ENCODE data around the gene CADPS2.

The CADPS2 gene

DNA sequence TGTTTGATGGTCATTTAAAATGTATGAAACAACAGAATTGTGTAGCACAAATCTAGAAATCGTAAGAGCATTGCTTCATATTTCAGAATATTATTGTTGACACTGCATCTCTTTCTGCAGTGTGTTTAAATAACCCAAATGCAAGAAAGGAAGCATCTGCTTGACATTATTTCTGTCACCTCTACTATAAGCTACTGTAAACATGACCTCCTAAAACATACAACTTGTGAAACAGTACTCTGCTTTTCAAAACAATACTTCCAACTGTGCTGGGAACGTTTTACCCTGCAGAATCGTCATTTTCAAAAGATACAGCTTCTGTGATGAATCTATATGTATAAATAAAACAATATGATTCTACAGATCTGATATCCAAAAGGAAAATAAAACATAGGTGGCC is 269.3 kb downstream of the CADPS2 start:
- H4K20me1 ChIP-seq (ENCODE audit: low read depth, low read length), result no peaks in the 10 kb centered on the region
- no peaks in the 10 kb centered on the region for H3K27me3 ChIP-seq (ENCODE audit: low read length)
- no peaks in the 10 kb centered on the region for H3K36me3 ChIP-seq (ENCODE audit: low read length)
- H3K27ac ChIP-seq (ENCODE audit: low read depth, low read length), result no peak overlapping the region
- TF ChIP-seq, protein P1, sequence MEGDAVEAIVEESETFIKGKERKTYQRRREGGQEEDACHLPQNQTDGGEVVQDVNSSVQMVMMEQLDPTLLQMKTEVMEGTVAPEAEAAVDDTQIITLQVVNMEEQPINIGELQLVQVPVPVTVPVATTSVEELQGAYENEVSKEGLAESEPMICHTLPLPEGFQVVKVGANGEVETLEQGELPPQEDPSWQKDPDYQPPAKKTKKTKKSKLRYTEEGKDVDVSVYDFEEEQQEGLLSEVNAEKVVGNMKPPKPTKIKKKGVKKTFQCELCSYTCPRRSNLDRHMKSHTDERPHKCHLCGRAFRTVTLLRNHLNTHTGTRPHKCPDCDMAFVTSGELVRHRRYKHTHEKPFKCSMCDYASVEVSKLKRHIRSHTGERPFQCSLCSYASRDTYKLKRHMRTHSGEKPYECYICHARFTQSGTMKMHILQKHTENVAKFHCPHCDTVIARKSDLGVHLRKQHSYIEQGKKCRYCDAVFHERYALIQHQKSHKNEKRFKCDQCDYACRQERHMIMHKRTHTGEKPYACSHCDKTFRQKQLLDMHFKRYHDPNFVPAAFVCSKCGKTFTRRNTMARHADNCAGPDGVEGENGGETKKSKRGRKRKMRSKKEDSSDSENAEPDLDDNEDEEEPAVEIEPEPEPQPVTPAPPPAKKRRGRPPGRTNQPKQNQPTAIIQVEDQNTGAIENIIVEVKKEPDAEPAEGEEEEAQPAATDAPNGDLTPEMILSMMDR (IDR thresholded peaks at IDR 0.05; ENCODE audit: insufficient read depth, low read length, poor library complexity, severe bottlenecking), result no peak
- TF ChIP-seq EZH2phosphoT487 (conservative IDR thresholded peaks at IDR 0.05; ENCODE audit: low read length), result no peak
- H3K79me2 ChIP-seq (ENCODE audit: insufficient read depth, low read length), result no peaks in the 10 kb centered on the region
- H3K4me2 ChIP-seq (ENCODE audit: low read depth, low read length, poor library complexity, severe bottlenecking), result no peak overlapping the region
- no peaks in the 10 kb centered on the region for H3K9me3 ChIP-seq (ENCODE audit: insufficient read depth, low read length)
- H3K4me3 ChIP-seq (ENCODE audit: insufficient read depth, low read length, poor library complexity, severe bottlenecking), result no peak overlapping the region
- no peak overlapping the region for H2AFZ ChIP-seq (ENCODE audit: low read depth, low read length, severe bottlenecking)
- no peak overlapping the region for H3K9ac ChIP-seq (ENCODE audit: low read length)
- H3K9me2 ChIP-seq (replicated peaks; ENCODE audit: insufficient read depth, low read length), result no peaks in the 10 kb centered on the region
- H3F3A ChIP-seq (ENCODE audit: insufficient read depth), result no peaks in the 10 kb centered on the region

DNA sequence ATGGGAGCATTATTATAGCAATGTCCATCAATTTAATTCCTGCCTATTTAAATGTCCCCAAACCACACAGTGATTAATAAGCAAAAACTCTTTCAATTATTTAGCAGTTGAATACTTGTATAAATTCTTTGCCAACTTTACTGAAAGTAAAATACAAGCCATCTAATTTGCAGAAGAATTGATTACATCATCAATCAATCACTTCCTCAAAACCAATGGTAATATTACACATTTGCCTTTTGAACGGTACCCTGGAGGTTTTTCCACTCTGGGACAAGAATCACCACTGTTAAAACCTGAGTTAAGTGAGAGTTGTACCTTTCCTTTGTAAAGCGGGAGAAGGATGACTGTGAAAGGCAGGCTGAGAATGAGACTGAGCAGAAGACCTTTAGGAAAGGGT is 280.3 kb downstream of the CADPS2 start:
- TF ChIP-seq EZH2phosphoT487 (conservative IDR thresholded peaks at IDR 0.05; ENCODE audit: low read length), result no peak
- TF ChIP-seq, protein P1 (IDR thresholded peaks at IDR 0.05; ENCODE audit: insufficient read depth, low read length, poor library complexity, severe bottlenecking), result no peak

DNA sequence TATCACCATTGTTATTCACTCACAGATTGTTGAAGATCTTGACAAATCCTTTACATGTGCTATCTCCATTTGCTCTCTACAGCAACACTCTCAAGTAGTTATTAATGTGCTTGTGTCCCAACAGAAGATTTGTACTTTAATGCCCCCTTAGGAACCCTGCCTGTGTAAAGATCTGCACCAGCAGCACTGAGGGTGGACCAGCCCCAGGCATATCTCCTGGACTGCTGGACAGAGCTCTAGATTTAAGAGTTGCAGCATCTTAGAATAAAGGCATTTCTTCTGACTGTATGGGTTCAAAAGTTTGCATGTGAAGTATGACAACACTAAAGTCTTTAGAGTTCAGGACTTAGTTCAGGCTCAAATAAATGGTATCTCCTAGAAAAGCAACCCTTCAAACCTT is 282.0 kb downstream of the CADPS2 start:
- no peaks in the 10 kb centered on the region for H3K9me2 ChIP-seq (replicated peaks; ENCODE audit: insufficient read depth, low read length)
- no peak overlapping the region for H2AFZ ChIP-seq (ENCODE audit: low read depth, low read length, severe bottlenecking)
- TF ChIP-seq, protein P1 (IDR thresholded peaks at IDR 0.05; ENCODE audit: insufficient read depth, low read length, poor library complexity, severe bottlenecking), result no peak
- TF ChIP-seq EZH2phosphoT487 (conservative IDR thresholded peaks at IDR 0.05; ENCODE audit: low read length), result no peak
- H3K36me3 ChIP-seq (ENCODE audit: low read length), result no peaks in the 10 kb centered on the region
- H3K79me2 ChIP-seq (ENCODE audit: insufficient read depth, low read length), result no peaks in the 10 kb centered on the region
- H4K20me1 ChIP-seq (ENCODE audit: low read depth, low read length), result no peaks in the 10 kb centered on the region
- no peaks in the 10 kb centered on the region for H3K9me3 ChIP-seq (ENCODE audit: insufficient read depth, low read length)
- H3K27ac ChIP-seq (ENCODE audit: low read depth, low read length), result no peak overlapping the region
- no peaks in the 10 kb centered on the region for H3F3A ChIP-seq (ENCODE audit: insufficient read depth)
- H3K4me2 ChIP-seq (ENCODE audit: low read depth, low read length, poor library complexity, severe bottlenecking), result no peak overlapping the region
- no peaks in the 10 kb centered on the region for H3K27me3 ChIP-seq (ENCODE audit: low read length)
- H3K4me3 ChIP-seq (ENCODE audit: insufficient read depth, low read length, poor library complexity, severe bottlenecking), result no peak overlapping the region
- H3K9ac ChIP-seq (ENCODE audit: low read length), result no peak overlapping the region

More for the DNA sequence above, 280.3 kb downstream of the CADPS2 start:
- H3K4me2 ChIP-seq (ENCODE audit: low read depth, low read length, poor library complexity, severe bottlenecking), result no peak overlapping the region
- no peaks in the 10 kb centered on the region for H3K27me3 ChIP-seq (ENCODE audit: low read length)
- no peaks in the 10 kb centered on the region for H3K36me3 ChIP-seq (ENCODE audit: low read length)
- no peaks in the 10 kb centered on the region for H3F3A ChIP-seq (ENCODE audit: insufficient read depth)
- H3K27ac ChIP-seq (ENCODE audit: low read depth, low read length), result no peak overlapping the region
- no peaks in the 10 kb centered on the region for H4K20me1 ChIP-seq (ENCODE audit: low read depth, low read length)
- no peak overlapping the region for H3K4me3 ChIP-seq (ENCODE audit: insufficient read depth, low read length, poor library complexity, severe bottlenecking)
- H3K9me3 ChIP-seq (ENCODE audit: insufficient read depth, low read length), result no peaks in the 10 kb centered on the region
- no peaks in the 10 kb centered on the region for H3K9me2 ChIP-seq (replicated peaks; ENCODE audit: insufficient read depth, low read length)
- no peak overlapping the region for H3K9ac ChIP-seq (ENCODE audit: low read length)
- H3K79me2 ChIP-seq (ENCODE audit: insufficient read depth, low read length), result no peaks in the 10 kb centered on the region
- no peak overlapping the region for H2AFZ ChIP-seq (ENCODE audit: low read depth, low read length, severe bottlenecking)
